DMS 273 treated with DMSO at 0.1 percent for 48 hours (cell line): ENCODE results near the gene EDC4.

Source experiments
- DNase-seq: peaks from one replicate; lab custom pipeline; 2025; lab: John Stamatoyannopoulos, UW

EDC4 gene

DNA sequence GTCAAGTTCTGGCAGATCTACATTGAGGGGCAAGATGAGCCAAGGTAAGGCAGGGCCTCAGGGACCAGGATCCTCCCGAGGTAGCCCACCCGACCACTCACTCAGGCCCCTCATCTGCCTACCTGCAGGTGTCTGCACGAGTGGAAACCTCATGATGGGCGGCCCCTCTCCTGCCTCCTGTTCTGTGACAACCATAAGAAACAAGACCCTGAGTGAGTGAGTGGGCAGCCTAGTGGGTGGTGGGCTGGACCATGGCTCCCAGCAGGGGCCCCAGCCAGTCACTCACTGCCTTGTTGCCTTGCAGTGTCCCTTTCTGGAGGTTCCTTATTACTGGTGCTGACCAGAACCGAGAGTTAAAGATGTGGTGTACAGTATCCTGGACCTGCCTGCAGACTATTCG is 5.4 kb downstream of the EDC4 start:
- no peak for DNase-seq

GRCh38 chr16:67878846-67879245 is 6.0 kb downstream of the EDC4 start:
- no peak for DNase-seq

- no peak for DNase-seq
These were observed 6.6 kb downstream of the EDC4 start for GRCh38 chr16:67879462-67879861.

- DNase-seq = no peak
These were observed 7.1 kb downstream of the EDC4 start for GRCh38 chr16:67879936-67880335.

- DNase-seq = no peak
These were observed 7.7 kb downstream of the EDC4 start for GRCh38 chr16:67880584-67880983.

GRCh38 chr16:67881621-67882161 is 8.8 kb downstream of the EDC4 start:
- no peak for DNase-seq

- no peak for DNase-seq
These were observed 9.7 kb downstream of the EDC4 start for GRCh38 chr16:67882374-67883145.

- DNase-seq = no peak
These were observed 10.5 kb downstream of the EDC4 start for GRCh38 chr16:67883146-67883871.

DNA sequence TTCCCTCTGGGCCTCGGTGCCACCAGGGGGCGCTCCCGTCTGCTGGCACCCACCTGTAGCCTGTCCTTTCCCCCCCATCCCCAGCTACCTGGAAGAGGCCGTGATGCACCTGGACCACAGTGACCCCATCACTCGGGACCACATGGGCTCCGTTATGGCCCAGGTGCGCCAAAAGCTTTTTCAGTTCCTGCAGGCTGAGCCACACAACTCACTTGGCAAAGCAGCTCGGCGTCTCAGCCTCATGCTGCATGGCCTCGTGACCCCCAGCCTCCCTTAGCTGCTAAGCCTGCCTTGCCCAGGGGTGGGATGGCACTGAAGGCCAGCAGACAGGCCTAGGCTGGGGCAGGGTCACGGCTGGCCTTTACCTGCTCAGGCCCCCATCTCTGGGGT is 11.0 kb downstream of the EDC4 start:
- no peak for DNase-seq

DNA sequence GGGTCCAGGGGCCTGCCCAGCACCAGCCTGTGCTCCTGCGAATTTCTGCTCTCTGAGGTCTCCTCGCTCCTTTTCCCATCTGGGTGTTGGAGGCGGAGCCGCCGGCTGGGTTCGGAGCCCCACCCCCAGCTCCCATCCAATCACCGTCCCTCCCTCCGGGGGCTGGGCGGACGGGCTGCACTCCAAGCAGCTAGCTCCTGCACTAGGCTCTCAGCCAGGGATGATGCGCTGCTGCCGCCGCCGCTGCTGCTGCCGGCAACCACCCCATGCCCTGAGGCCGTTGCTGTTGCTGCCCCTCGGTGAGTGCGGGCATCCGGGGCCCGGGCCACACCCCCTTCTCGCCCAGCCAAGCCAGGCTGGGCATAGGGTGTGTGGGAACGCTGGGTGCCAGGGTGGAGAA is 11.8 kb downstream of the EDC4 start, which contains the start of gene NRN1L:
Gene NRN1L, plus strand, starts transcription at position 202 of the 400 bp plus-strand sequence. Its CDS starts 19 bp downstream, at position 221.
- DNase-seq = peak; percentile 74

- DNase-seq = no peak
These were observed 12.7 kb downstream of the EDC4 start for GRCh38 chr16:67885545-67885944.

DNA sequence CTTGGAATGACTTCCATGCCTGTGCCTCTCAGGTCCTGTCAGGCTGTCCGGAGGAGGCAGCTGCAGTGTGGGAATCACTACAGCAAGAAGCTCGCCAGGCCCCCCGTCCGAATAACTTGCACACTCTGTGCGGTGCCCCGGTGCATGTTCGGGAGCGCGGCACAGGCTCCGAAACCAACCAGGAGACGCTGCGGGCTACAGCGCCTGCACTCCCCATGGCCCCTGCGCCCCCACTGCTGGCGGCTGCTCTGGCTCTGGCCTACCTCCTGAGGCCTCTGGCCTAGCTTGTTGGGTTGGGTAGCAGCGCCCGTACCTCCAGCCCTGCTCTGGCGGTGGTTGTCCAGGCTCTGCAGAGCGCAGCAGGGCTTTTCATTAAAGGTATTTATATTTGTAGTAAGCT is 13.1 kb downstream of the EDC4 start:
- DNase-seq = no peak

- no peak for DNase-seq
These were observed 13.5 kb downstream of the EDC4 start for GRCh38 chr16:67886387-67886786.

GRCh38 chr16:67888331-67888730 is 15.5 kb downstream of the EDC4 start:
- no peak for DNase-seq

DNA sequence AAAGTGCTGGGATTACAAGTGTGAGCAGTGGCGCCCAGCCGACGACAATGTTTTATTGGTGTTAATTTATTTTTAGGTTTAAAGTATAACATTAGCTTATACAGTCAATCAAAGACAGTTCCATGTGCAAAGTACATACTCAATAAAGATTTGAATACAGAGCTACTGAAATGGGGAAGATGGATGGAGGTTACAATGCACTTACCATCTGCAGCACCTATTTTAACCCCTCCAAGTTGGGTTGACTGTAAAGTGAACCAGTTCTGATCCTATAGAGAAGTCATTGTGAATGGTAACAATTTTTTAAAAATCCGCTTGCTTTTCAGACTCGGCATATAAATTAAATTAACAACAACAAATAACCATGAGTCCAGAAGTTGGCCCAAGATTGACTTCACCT is 19.5 kb downstream of the EDC4 start:
- DNase-seq = no peak

DNA sequence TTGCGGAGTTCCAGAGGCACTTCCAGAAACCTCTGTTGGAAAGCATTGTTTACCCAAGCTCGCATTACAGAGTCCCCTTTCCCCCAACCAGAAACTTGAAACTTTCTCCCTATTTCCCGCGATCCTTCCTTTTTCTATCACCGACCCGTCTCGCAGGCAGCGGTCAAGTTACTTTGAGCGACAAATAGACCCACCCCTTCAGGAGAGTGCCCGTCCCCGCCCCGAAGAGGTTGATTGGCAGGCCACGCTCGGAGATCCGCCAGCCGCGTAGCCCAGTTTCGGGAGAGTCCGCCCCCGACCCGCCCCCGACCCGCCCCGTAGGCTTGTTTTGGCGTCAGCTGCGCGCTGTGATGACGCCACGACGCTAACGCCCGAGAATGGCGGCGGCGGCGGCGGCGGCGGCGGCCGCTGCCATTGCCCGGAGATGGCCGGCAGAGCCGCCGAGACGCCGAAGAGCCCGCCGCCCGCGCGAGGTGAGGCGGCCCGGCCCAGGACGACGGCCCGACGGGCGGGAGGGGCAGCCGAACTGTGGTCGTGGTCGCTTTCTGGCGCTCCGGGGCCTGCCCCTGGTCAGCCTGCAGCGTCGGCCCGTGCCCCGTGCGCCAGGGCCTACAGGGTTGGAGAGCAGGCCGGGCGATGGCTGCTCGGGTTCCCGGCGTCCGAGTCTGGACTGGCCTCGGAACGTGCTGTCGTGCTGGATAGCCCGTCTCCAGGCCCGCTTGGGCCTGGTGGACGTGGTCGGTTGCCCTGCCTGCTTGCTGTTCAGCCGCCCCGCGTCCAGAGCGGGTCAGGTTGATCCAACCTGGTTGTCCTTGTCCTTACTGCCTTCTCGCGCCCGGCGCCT is 20.3 kb downstream of the EDC4 start, which contains the start of gene PSKH1:
Gene PSKH1, plus strand, starts transcription at position 356 of the 844 bp plus-strand sequence. CDS start 15,496 bp downstream, outside the sequence.
- DNase-seq = peak; percentile 89

- no peak for DNase-seq
These were observed 21.0 kb downstream of the EDC4 start for GRCh38 chr16:67893743-67894399.

- no peak for DNase-seq
These were observed 24.4 kb downstream of the EDC4 start for GRCh38 chr16:67897231-67897630.

GRCh38 chr16:67901734-67902133 is 28.9 kb downstream of the EDC4 start:
- no peak for DNase-seq

DNA sequence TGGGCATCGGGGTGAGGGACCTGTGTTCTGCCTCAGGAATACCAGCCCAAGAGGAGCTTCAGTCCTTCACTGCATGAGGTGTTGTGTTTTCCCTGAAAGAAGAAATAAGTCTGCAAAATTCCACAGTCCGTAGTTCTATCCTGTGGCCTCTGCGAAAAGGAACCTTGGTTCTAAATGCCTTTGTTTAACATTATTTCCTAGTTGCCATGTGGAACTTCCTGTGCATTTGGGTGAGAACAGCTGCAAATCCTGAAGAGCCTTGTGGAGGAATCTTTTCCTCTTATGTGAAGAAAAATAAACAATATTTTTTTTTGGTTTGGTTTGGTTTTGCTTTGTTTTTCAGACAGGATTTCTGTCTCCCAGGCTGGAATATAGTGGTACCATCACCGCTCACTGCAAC is 30.0 kb downstream of the EDC4 start:
- no peak for DNase-seq

GRCh38 chr16:67907397-67908180 is 34.7 kb downstream of the EDC4 start:
- DNase-seq = no peak
